ENCODE data around the gene SMAD3.

Gene SMAD3

DNA sequence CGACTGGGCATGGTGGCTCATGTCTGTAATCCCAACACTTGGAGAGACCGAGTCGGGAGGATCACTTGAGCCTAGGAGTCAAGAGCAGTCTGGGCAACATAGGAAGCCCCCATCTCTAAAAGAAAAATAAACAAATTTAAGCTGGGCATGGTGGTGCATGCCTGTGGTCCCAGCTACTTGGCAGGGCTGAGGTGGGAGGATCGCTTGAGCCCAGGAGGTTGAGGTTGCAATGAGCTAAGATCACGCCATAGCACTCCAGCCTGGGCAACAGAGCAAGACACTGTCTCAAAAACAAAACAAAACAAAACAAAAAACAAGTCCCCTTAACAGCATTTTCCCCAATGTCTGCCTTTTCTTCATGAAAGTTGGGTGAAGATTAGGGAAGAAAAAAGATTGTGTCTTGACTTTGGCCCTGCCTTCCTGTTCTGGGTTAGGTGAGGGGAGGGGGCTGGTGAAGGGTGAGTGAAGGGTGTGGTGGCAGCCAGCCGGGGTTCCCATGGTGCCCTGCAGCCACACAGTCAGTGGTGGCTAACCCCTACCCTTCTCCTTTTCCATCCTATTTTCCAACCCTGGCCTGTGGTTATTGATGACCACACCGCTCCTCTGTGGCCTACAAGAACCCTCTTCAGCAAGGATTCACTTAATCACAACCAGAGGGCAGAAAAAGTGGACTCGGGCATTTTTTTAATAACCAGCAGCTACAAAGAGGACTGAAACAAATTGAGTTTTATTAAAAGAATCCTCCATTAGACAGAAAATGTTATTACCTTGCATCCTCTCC lies 28.4 kb upstream of the SMAD3 start:
- DNase-seq: no peak

- DNase-seq: no peak
These were observed 27.7 kb upstream of the SMAD3 start for GRCh38 chr15:67037694-67038093.

DNA sequence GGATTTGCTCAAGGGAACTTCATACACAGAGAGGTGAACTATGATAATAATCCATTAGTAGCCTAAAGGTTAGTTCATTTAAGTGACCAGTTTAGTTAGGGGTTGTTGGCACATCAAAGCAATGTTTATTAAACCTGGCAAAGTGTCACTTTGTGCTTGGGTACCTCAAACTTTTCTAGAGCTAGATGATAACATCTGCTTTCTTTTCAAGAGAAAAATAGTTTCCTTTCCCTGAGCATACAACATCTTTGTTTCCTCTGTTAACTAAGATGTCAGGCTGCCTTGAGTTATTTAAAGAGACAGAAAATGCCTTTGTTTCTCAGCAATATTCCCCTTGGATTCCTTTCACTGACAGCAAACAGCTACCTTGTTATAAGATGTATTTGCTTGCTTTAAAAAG lies 26.7 kb upstream of the SMAD3 start:
- no peak for DNase-seq

DNA sequence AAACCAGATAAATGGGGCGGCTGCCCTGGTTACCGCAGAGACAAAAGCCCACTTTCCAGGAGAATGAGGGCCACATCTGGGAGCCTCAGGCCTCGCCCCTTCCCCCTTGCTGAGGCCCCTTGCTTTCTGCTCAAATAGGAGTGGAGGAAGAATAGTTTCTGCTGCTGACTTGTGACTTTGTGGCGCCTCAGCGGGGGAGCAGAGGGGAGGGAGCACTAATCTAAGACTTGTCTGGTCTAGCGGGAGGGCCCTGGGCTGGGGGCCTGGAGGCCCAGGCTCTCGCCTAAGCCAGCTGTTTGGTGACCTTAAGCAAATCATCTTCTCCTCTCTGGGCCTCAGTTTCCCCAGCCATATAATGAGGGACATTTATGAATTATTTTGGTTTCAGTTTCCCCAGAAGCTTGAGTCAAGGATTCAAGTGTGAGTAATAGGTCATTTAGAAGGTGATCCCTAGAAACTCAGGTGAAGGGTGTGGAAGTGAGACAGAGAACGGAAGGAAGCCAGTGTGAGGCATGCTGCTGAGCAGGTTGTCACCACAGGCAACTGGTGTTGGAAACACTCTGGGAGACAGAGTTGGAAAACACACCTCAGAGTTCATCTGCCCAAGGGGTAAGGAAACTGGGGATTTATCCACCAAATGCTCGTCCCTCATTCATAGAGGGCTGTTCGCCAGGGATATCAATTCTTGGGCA lies 25.9 kb upstream of the SMAD3 start:
- no peak for DNase-seq

GRCh38 chr15:67040277-67040676 lies 25.1 kb upstream of the SMAD3 start:
- DNase-seq: no peak

GRCh38 chr15:67042551-67043142 lies 22.8 kb upstream of the SMAD3 start:
- no peak for DNase-seq

GRCh38 chr15:67043939-67044771 lies 21.2 kb upstream of the SMAD3 start:
- DNase-seq: no peak

GRCh38 chr15:67047149-67047661 lies 18.2 kb upstream of the SMAD3 start:
- DNase-seq: no peak

DNA sequence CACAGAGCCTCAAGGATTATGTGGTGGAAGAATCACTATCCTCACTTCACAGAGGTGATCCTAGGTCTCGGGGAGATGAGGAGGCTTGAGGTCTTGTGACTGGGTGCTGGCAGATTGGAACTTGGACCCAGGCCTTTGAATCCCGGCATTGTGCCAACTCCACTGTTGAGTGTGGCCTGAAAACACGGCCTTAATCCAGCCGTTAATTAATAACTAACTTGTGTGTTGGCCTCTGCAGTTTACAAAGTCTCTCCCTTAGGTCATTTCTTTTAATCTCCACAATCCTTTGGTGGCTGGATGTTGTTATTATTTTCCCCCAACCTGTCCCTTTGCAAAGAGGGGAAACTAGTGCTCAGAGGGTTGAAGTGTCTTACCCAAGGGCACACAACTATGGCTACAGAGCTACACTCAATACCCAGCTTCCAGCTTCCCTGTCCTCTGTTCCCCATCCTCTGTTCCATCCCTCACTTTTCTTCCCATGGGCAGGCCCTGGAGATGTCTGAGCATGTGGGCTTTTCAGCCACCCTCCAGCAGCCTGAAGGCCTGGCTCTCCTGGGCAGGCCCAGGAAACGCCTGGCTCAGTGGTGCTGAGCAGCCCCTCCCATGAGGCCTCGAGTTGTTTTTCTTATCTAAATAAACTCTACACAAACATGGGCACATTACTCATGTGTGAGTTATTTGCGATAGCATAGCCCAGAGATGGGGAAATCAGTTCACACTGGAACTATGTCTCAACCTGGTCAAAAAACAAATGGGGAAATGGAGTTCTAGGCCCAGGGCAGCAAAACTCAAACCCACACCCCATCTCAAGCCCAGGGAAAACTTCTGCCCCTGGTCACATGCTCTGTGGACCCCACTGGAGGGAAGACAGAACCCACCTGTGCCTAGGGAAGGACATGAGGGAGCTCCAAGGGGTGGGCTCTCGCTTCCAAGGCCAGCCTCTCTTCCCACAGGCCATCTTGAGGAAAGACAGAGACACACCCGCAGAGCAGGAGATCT lies 16.8 kb upstream of the SMAD3 start:
- DNase-seq: no peak

GRCh38 chr15:67049351-67050044 lies 15.9 kb upstream of the SMAD3 start:
- DNase-seq: no peak

GRCh38 chr15:67050062-67050461 lies 15.3 kb upstream of the SMAD3 start:
- no peak for DNase-seq

DNA sequence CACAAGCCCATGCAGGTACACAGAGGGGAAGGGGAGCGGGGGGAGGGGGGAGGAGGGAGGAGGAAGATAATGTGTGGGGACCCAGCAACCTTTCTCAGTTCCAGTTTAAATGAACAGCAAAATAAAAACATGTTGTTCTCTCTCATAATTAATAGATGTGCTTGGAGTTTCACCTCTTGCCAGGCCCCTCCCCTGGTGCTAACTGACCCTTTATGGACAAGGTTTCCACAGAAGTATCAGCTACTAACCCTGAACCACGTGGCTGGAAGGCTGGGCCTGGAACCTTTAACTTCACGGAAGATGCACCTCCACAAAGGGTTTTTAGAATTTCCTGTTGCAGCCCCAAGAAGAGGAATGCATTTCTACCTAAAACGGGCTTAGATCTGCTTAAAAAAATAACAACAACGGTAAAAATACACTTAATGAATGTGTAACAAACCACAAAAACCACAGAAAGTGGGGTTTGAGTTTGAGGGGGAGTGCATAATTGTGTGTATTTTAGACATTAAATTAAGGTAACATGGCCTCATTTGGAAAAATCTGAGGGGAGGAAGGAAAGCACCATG lies 14.8 kb upstream of the SMAD3 start:
- no peak for DNase-seq

DNA sequence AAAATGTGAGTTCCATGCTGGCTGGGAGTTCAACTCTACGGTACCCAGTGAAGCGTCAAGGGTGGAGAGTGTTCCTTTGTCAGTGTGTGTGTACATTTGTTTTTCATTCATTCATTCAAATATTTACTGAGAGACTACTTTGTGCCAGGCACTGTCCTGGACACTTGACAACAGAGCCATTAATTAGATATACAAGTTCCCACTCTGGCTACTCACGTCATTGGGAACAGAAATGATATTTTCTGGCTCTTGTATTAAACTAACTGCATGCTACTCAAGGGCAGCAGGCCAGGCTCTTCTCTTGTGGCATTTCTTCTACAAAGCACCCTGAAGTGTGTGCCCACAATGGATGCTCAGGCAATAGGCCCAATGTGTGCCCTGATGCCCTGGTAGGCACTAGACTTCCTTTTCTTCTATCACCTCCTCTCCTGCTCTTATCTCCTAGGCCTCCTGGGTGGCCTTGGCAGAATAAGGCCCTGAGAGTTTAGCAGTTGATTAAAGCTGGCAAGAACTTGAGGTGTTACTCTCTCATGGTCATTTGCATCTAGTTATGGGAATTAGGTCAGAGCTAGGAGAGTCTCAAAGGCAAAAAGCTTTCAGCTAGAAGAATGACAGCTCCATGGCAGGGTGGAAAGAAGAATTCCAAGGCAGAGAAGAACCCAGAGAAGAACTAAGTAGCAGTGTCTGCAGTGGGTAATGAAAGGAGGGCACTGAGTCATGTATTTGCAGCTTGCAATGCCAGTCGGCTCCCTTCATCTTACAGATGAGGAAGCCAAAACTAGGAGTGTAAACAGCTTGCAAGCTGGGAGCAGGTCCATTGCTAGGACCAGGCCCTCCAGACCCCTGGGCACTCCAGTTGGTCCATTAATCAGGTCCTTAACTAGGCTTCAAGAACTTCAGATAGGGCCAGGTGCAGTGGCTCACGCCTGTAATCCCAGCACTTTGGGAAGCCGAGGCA lies 14.0 kb upstream of the SMAD3 start:
- DNase-seq: no peak

DNA sequence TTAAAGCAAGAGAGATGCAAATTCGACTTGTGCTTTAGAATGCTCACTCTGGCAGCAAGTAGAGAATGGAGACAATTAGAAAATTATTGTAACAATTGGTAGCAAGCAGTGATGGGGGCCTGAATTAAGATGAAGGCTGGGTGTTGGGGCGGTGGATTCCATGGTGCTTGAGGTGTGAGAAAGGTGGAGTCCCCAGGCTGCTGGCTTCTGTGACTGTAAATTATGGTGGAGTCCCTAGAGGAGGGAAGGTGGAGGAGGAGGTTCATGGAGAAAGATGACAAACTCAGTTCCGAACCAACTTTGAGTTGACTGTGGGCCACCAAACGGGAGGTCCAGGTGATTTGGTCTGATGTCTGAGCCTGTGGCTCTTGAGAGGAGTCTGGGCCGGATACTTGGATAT lies 10.7 kb upstream of the SMAD3 start:
- DNase-seq: no peak

DNA sequence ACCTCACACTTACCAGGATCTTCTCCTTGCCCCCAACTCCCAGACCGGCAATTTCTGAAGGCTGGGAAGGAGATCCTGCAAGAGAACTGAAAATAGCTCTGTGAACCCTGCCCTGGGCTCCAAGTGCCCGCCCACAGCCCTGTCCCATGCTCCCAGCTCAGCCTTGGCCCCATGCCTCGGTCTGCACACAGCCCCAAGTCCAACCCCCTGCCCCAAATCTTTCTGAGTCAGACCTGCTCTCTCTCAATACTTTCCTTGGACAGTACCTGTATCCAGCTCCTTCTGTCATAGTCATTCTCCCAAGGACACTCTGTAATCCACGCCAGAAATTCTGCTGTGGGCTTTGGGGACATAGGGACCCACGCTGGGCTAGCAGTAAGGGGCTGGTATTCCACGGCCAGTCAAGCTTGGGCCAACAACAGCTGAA lies 6.3 kb upstream of the SMAD3 start:
- no peak for DNase-seq

- no peak for DNase-seq
These were observed 3.5 kb upstream of the SMAD3 start for GRCh38 chr15:67061811-67062368.

DNA sequence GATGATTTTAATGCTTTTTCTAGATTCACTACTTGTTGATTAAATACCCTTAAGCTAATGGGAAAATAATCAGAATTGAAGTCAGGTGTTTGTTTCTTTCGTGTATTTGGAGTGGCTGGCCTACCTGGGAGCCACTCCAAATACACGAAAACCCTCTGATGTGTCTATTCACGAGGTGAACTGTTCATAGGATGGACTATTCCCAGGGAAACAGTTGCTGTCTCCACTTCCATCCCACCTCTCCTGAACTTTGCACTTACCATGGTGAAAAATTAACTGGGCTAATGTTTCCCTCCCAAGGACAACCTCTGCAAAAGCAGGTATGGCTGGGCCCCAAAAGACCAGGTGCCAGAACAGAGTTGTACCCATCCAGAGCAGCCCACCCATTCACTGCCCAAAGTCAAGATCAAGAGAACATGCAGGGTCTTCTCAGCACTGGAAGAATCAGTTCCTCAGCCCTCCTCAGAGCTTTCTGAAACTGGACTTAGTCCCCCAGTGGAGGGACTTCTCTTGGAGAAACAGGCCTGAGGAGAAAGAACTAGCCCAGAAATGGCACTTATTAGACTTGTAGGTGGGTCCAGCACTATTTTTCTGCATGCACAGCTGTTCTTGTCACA lies 2.9 kb upstream of the SMAD3 start:
- DNase-seq: no peak
